ENCODE results near the gene AKAP13.

The AKAP13 gene

DNA sequence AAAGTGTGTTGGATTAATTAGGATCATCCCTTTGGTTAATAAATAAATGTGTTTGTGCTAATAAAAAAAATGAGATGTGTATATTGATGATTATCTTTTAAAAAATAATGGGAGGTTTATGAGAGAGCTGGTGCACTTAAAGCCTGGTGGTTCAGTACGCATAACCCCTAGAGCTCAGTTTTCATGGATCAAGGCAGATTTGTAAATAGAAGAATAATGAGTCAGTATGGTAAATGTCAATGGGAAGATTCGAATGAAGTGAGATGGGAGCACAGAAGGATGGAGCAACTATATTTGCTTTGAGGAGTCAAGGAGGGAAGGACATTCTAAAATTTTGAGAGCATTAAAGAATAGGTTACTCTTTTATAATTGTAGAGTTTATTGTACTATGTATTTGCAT is 35.4 kb downstream of the AKAP13 start:
- no peaks in the 10 kb centered on the region for H3K36me3 ChIP-seq (ENCODE audit: control insufficient read depth, insufficient read depth, low read length)
- no peaks in the 10 kb centered on the region for H3K9me3 ChIP-seq (ENCODE audit: control insufficient read depth, insufficient read depth, low read length)
- no peak overlapping the region for H3K4me3 ChIP-seq (ENCODE audit: low read depth, low read length)
- H3K9ac ChIP-seq (ENCODE audit: low read depth, low read length): no peak overlapping the region
- H3K4me1 ChIP-seq (ENCODE audit: control insufficient read depth, insufficient read depth, low read length): peaks cover 9% of the 10 kb centered on the region
- H3K27me3 ChIP-seq (ENCODE audit: control insufficient read depth, insufficient read depth, low read length): no peaks in the 10 kb centered on the region

DNA sequence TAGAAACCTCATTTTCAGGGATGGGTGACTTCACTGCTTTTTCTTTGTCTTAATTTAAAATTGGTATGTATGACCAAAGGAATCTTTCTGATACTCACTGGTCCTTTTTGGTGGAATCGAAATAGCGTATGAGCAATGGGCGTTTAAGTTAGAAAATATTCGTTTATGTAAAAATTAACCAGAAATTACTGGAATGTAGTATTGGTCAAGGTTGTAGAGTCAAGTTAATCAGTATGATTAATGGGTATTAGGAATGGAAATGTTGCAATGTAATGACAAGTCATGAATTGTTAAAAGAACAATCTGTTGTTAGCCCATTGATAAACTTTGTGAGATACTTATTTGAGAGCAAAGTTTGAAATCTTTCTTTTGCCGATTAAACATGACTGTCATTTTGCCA is 36.9 kb downstream of the AKAP13 start:
- H3K36me3 ChIP-seq (ENCODE audit: control insufficient read depth, insufficient read depth, low read length): no peaks in the 10 kb centered on the region
- no peak overlapping the region for H3K4me3 ChIP-seq (ENCODE audit: low read depth, low read length)
- no peaks in the 10 kb centered on the region for H3K27me3 ChIP-seq (ENCODE audit: control insufficient read depth, insufficient read depth, low read length)
- peaks cover 9% of the 10 kb centered on the region for H3K4me1 ChIP-seq (ENCODE audit: control insufficient read depth, insufficient read depth, low read length)
- no peaks in the 10 kb centered on the region for H3K9me3 ChIP-seq (ENCODE audit: control insufficient read depth, insufficient read depth, low read length)
- H3K9ac ChIP-seq (ENCODE audit: low read depth, low read length): no peak overlapping the region

DNA sequence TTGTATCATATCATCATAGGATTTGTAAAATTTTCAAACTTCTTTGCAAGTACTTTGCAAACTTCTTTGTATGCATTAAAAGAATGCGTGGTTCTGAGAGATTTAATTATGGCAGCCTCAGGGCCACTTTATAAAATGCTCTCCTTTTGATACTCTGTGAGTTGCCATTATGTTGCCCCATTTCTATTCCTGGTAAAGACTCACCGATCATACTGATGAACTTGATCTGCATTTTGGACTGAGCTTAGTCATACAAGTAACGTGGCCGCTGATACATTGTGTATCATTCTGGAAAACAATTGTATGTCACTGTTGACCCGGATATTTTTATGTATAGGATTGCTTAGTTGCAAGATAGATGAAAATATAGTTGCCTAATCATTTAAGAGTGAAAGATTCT is 38.8 kb downstream of the AKAP13 start:
- Histone ChIP-seq H3K9me3 (ENCODE audit: control insufficient read depth, insufficient read depth, low read length) (no peaks in the 10 kb centered on the region), H3K9ac (ENCODE audit: low read depth, low read length) (no peak overlapping the region), H3K36me3 (ENCODE audit: control insufficient read depth, insufficient read depth, low read length) (no peaks in the 10 kb centered on the region), H3K4me3 (ENCODE audit: low read depth, low read length) (no peak overlapping the region), H3K4me1 (ENCODE audit: control insufficient read depth, insufficient read depth, low read length) (no peaks in the 10 kb centered on the region), H3K27me3 (ENCODE audit: control insufficient read depth, insufficient read depth, low read length) (no peaks in the 10 kb centered on the region)

DNA sequence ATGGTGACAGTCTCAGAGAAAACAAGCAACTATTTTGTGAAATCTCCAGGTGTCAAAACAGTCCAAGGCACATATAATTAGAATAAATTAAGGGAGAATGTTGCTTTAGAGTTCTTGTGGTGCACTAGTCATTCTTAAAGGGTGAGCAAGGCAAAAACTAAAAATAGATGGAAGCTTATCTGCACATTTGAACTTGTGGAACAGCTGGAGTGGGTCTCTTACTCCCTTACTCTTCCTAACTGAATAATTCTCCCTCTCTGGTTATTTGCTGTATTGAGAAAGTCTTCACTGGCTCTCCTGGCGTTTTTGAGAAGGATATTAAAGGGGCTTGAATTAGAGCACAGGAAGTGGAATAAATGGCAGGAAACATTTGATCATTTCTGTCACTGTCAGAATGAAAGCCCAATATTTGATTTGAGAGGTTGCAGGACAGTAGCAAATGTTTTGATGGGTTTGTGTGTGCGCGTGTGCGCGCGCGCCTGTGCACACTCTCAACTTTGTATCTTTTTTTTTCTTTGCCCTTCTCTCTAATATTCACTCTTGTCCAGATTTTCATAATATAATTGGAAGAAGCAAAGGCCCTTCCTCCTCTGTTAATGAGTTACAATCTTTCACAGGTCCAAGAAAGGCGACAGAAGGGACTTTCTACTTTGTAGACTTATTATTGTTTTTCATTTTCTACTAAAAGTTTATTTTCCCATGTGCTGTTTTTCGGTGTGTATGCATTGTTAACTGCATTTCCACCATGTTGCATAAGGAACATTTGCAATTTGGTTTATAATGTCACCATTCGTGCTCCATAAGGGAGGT is 40.9 kb downstream of the AKAP13 start:
- Histone ChIP-seq H3K36me3 (ENCODE audit: control insufficient read depth, insufficient read depth, low read length) (no peaks in the 10 kb centered on the region), H3K4me3 (ENCODE audit: low read depth, low read length) (no peak overlapping the region), H3K9ac (ENCODE audit: low read depth, low read length) (no peak overlapping the region), H3K27me3 (ENCODE audit: control insufficient read depth, insufficient read depth, low read length) (no peaks in the 10 kb centered on the region), H3K4me1 (ENCODE audit: control insufficient read depth, insufficient read depth, low read length) (no peaks in the 10 kb centered on the region), H3K9me3 (ENCODE audit: control insufficient read depth, insufficient read depth, low read length) (no peaks in the 10 kb centered on the region)

DNA sequence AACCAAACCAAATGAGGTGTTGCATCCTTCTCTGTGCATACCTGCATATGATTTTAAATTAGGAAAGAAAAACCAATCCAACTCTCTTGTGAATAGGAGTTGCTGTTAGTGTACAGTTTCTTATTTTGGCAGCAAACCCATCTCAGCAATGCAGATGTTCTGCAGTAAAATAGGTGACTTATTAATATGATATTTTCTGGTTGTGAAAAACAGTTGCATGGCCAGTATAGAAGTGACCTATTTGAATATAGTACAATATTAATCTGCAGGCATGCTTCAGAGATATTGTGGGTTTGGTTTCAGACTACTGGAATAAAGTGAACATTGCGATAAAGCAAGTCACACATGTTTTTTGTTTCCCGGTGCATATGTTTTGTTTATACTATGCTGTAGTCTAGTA is 42.2 kb downstream of the AKAP13 start:
- H3K4me1 ChIP-seq (ENCODE audit: control insufficient read depth, insufficient read depth, low read length): no peaks in the 10 kb centered on the region
- H3K9ac ChIP-seq (ENCODE audit: low read depth, low read length): no peak overlapping the region
- H3K27me3 ChIP-seq (ENCODE audit: control insufficient read depth, insufficient read depth, low read length): no peaks in the 10 kb centered on the region
- H3K9me3 ChIP-seq (ENCODE audit: control insufficient read depth, insufficient read depth, low read length): no peaks in the 10 kb centered on the region
- H3K4me3 ChIP-seq (ENCODE audit: low read depth, low read length): no peak overlapping the region
- no peaks in the 10 kb centered on the region for H3K36me3 ChIP-seq (ENCODE audit: control insufficient read depth, insufficient read depth, low read length)

DNA sequence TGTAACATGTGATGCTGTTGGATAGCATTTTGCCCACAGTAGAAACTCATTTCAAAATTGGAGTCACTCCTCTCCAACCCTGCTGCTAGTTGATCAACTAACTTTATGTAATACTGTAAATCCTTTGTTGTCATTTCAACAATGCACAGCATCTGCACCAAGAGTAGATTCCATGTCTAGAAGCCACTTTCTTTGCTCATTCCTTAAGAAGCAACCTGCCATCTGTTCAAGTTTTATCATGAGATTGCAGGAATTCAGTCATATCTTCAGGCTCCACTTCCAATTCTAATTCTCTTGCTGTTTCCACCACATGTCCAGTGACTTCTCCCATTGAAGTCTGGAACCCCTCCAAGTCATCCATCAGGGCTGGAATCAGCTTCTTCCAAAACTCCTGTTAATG is 42.9 kb downstream of the AKAP13 start:
- Histone ChIP-seq H3K9me3 (ENCODE audit: control insufficient read depth, insufficient read depth, low read length) (no peaks in the 10 kb centered on the region), H3K4me3 (ENCODE audit: low read depth, low read length) (no peak overlapping the region), H3K4me1 (ENCODE audit: control insufficient read depth, insufficient read depth, low read length) (no peaks in the 10 kb centered on the region), H3K9ac (ENCODE audit: low read depth, low read length) (no peak overlapping the region), H3K27me3 (ENCODE audit: control insufficient read depth, insufficient read depth, low read length) (no peaks in the 10 kb centered on the region), H3K36me3 (ENCODE audit: control insufficient read depth, insufficient read depth, low read length) (no peaks in the 10 kb centered on the region)

- Histone ChIP-seq H3K27me3 (ENCODE audit: control insufficient read depth, insufficient read depth, low read length) (no peaks in the 10 kb centered on the region), H3K36me3 (ENCODE audit: control insufficient read depth, insufficient read depth, low read length) (no peaks in the 10 kb centered on the region), H3K4me1 (ENCODE audit: control insufficient read depth, insufficient read depth, low read length) (no peaks in the 10 kb centered on the region), H3K9me3 (ENCODE audit: control insufficient read depth, insufficient read depth, low read length) (no peaks in the 10 kb centered on the region), H3K4me3 (ENCODE audit: low read depth, low read length) (no peak overlapping the region), H3K9ac (ENCODE audit: low read depth, low read length) (no peak overlapping the region)
Measured at GRCh38 chr15:85424154-85424553, 43.8 kb downstream of the AKAP13 start.

- Histone ChIP-seq H3K9me3 (ENCODE audit: control insufficient read depth, insufficient read depth, low read length) (no peaks in the 10 kb centered on the region), H3K27me3 (ENCODE audit: control insufficient read depth, insufficient read depth, low read length) (no peaks in the 10 kb centered on the region), H3K9ac (ENCODE audit: low read depth, low read length) (no peak overlapping the region), H3K36me3 (ENCODE audit: control insufficient read depth, insufficient read depth, low read length) (no peaks in the 10 kb centered on the region), H3K4me1 (ENCODE audit: control insufficient read depth, insufficient read depth, low read length) (peaks cover 10% of the 10 kb centered on the region), H3K4me3 (ENCODE audit: low read depth, low read length) (no peak overlapping the region)
Measured at GRCh38 chr15:85426481-85426880, 46.1 kb downstream of the AKAP13 start.

DNA sequence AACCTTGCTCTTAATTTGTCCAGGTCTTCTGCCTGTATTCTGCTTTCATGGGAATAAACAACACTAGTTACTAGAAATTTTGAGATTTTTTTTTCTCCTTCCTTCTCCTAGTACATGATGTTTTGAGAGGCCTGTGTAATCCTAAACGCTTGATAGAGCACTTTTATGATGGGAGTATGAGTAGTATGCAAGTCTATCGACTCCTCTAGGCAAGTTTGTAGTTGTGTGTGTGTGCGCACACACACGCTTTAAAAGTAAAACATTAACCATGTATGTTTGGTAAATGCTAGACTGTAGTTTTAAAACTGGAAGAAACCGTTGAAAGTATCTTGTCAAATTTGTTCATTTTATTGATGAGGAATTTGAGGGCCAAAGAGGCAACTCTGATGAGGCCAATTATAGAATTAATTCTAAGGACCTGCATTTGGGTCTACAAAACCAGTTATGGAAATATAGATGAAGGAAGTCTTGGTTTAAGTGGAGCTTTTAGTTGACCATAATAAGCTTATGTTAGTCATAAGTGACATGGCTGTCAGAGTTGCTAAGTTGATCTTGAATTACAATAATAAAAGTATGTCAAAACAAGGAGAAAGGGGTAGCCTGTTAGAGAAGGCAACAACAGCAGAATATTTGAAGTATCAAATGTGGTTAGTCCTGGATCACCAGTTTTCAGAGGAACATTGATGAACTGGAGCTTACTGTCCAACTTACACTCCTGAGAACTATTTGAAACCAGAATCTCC is 47.1 kb downstream of the AKAP13 start:
- Histone ChIP-seq H3K4me3 (ENCODE audit: low read depth, low read length) (no peak overlapping the region), H3K4me1 (ENCODE audit: control insufficient read depth, insufficient read depth, low read length) (peaks cover 10% of the 10 kb centered on the region), H3K27me3 (ENCODE audit: control insufficient read depth, insufficient read depth, low read length) (no peaks in the 10 kb centered on the region), H3K9me3 (ENCODE audit: control insufficient read depth, insufficient read depth, low read length) (no peaks in the 10 kb centered on the region), H3K9ac (ENCODE audit: low read depth, low read length) (no peak overlapping the region), H3K36me3 (ENCODE audit: control insufficient read depth, insufficient read depth, low read length) (no peaks in the 10 kb centered on the region)

GRCh38 chr15:85429522-85429921 is 49.1 kb downstream of the AKAP13 start:
- H3K9ac ChIP-seq (ENCODE audit: low read depth, low read length): no peak overlapping the region
- no peaks in the 10 kb centered on the region for H3K36me3 ChIP-seq (ENCODE audit: control insufficient read depth, insufficient read depth, low read length)
- H3K4me3 ChIP-seq (ENCODE audit: low read depth, low read length): no peak overlapping the region
- H3K27me3 ChIP-seq (ENCODE audit: control insufficient read depth, insufficient read depth, low read length): no peaks in the 10 kb centered on the region
- H3K9me3 ChIP-seq (ENCODE audit: control insufficient read depth, insufficient read depth, low read length): no peaks in the 10 kb centered on the region
- H3K4me1 ChIP-seq (ENCODE audit: control insufficient read depth, insufficient read depth, low read length): peaks cover 10% of the 10 kb centered on the region

DNA sequence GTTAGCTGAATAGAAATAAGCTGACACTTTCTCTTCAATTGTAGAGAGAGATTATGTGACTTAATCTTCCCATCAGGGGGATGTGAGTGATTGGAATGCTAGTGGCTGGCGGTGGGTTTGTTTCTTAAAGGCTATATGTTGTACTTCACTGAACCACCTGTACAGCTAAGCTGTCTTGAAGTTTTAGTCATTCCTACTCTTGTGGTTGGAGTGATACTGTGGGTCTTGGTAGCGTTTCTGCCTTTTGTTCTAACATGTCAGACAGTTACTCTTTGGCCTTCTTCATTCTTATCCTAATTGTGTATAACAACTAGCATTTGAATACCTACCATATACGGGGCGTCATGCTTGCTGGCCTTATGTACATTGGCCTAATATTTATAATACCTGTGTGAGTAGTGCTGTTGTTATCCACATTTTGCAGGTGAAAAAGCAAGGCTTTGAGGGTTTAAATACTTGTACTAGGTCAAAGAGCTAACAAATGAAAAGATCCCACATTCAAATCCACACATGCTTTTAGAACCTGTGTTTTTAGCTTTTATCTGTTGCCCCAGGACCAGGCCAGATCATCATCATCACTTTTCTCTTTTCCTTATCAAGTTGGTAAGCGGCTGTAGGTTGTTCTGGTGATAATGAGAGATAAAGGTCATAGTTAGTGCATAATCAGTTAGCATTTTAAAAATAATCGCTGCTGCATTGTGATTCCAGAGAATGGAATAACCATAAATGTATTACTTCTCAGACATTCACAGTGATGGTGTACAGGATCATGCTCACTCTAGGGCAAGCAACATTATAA is 50.2 kb downstream of the AKAP13 start:
- Histone ChIP-seq H3K9me3 (ENCODE audit: control insufficient read depth, insufficient read depth, low read length) (no peaks in the 10 kb centered on the region), H3K36me3 (ENCODE audit: control insufficient read depth, insufficient read depth, low read length) (no peaks in the 10 kb centered on the region), H3K9ac (ENCODE audit: low read depth, low read length) (no peak overlapping the region), H3K4me1 (ENCODE audit: control insufficient read depth, insufficient read depth, low read length) (peaks cover 10% of the 10 kb centered on the region), H3K4me3 (ENCODE audit: low read depth, low read length) (no peak overlapping the region), H3K27me3 (ENCODE audit: control insufficient read depth, insufficient read depth, low read length) (no peaks in the 10 kb centered on the region)

Measured in iPS-15b (cell line).